Sigmoid colon (tissue), 3 donors: Measurements from ENCODE around the gene STK25.

Source experiments
- CTCF ChIP-seq, 4 experiments: fragments of 450-650 bp in 3 of 4; fragments of 200-600 bp in 1 of 4; IDR thresholded peaks; one replicate each; pipeline ENCODE4 v1.5.1; 2016 to 2019; ENCODE audit warnings: antibody characterized with exemption in 4 of 4, mild to moderate bottlenecking in 3 of 4, moderate library complexity in 2 of 4
- POLR2A ChIP-seq, 2 donors: fragments of 450-650 bp; IDR thresholded peaks; one replicate each; pipeline ENCODE4 v1.6.1; 2016; ENCODE audit warnings: antibody characterized with exemption in 2 of 2, mild to moderate bottlenecking in 2 of 2, moderate library complexity in 2 of 2

DNA sequence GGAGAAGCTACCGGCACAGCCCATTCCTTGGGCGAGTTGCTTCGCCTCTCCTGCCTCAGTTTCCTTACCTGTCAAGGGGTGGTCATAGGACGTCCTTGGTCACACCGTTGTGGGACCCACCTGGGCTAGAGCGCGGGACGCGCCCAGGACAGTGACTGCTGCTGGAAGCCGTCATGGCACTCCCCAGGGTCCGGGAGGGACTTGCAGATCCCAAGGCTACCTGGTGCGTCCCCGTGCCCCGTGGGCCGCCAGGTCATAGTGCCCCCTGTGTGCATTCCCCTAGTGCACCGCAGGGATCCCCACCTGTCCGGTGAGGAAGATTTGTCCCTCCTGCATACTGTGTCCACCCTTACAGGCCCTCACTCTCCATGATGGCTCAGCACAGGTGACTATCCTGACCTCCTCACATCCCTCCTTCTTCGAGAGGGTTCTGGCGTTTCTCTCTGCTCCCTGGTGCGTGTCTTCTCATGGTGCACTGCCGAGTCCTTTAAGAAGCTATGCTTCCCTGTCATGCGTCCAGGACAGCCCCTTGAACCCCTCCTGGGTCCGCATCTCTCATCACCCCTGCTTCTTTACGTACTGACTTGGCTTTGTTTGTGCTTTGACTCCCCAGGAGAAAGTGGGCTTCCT is 886 bp upstream of the STK25 start:
- TF ChIP-seq POLR2A (IDR thresholded peaks at IDR 0.05) = no peak
- TF ChIP-seq CTCF (IDR thresholded peaks at IDR 0.05) = no peak
